Transverse colon (tissue), 4 donors: Measurements from ENCODE around the gene HSF5. TPM values are rescaled to one million over a fixed set of nuclear protein-coding genes. Genes with fewer than 3 reads are reported as not detected.
"Not testable (repeated sequence)": the region's sequence is repeated elsewhere in the genome, so short reads cannot be mapped to it uniquely, and the experiment has no call there.

Experiments
- DNase-seq: peaks from one replicate; pipeline ENCODE4 v3.0.0-alpha.2; 2019
- H3K27ac ChIP-seq, 4 donors: fragments of 200-600 bp; sonication (generic); 2 replicates each; pipeline ENCODE4 v1.5.1; 2016 to 2018; ENCODE audit warnings: inconsistent platforms in 4 of 4
- H3K27me3 ChIP-seq: fragments of 200-600 bp; sonication (generic); 2 replicates; pipeline ENCODE4 v1.5.1; 2017; ENCODE audit warnings: inconsistent platforms
- H3K36me3 ChIP-seq, 4 donors: fragments of 200-600 bp; sonication (generic); 2 replicates each; pipeline ENCODE4 v1.5.1; 2017 to 2019; ENCODE audit warnings: inconsistent platforms in 4 of 4
- H3K4me1 ChIP-seq, 4 donors: fragments of 200-600 bp; sonication (generic); 2 replicates each; pipeline ENCODE4 v1.5.1; 2017 to 2020; ENCODE audit warnings: inconsistent platforms in 4 of 4
- H3K4me3 ChIP-seq, 4 donors: fragments of 200-600 bp; sonication (generic); 1 replicate in 1 of 4; 2 replicates in 3 of 4; pipeline versions ENCODE4 v1.5.1 to v1.6.1; 2017 to 2019; ENCODE audit warnings: inconsistent platforms in 4 of 4
- H3K9me3 ChIP-seq, 2 donors: fragments of 200-600 bp; sonication (generic); 2 replicates each; pipeline ENCODE4 v1.5.1; 2017 to 2019; ENCODE audit warnings: inconsistent platforms in 2 of 2
- EP300 ChIP-seq: sonication (generic); formaldehyde crosslinking; IDR thresholded peaks from one replicate; pipeline ENCODE4 v1.6.1; 2017; ENCODE audit warnings: antibody characterized with exemption, low read depth
- POLR2A ChIP-seq: fragments of 450-650 bp; IDR thresholded peaks from one replicate; pipeline ENCODE4 v1.6.1; 2016; ENCODE audit warnings: antibody characterized with exemption, mild to moderate bottlenecking, moderate library complexity
- POLR2AphosphoS5 ChIP-seq, 3 donors: sonication (generic); formaldehyde crosslinking; IDR thresholded peaks; one replicate each; pipeline ENCODE4 v1.6.1; 2016; ENCODE audit warnings: antibody characterized with exemption in 3 of 3
- WGBS, 2 donors: methylation state at CpG; one replicate each; pipeline ENCODE4 v1.1.5; 2018; ENCODE audit warnings: low coverage in 1 of 2; 5-methylcytosine and 5-hydroxymethylcytosine counted together
- in situ Hi-C, 4 donors: fragments of 200-750 bp; cut with MboI; loops; one replicate each; pipeline versions ENCODE4 v1.15.0 to v1.15.1; 2017; ENCODE audit warnings: low sequenced_read_pairs in 3 of 4, low pct_ligation_motif_present in 1 of 4, low pct_unique_long_range_greater_than_20kb in 1 of 4
- intact Hi-C: fragments of 100-400 bp; cut with DNase I; formaldehyde crosslinking; loops from one replicate; pipeline ENCODE4 v1.15.1; 2023; ENCODE audit warnings: low total_unique reads
- total RNA-seq, 4 donors: library from RNA; depleted of rRNA; stranded (reverse); fragments of >200 nt; gene quantifications; one replicate each; pipeline ENCODE4 v1.1.0, GENCODE V29; 2016
- TF ChIP-seq, protein P1 (sequence below), 5 experiments: fragments of 200-600 bp in 3 of 5; fragments of 450-650 bp in 2 of 5; sonication (generic) in 3 of 5; IDR thresholded peaks; 1 replicate in 2 of 5; 2 replicates in 3 of 5; pipeline ENCODE4 v1.5.1; 2016 to 2017; ENCODE audit warnings: antibody characterized with exemption in 5 of 5, inconsistent platforms in 3 of 5, mild to moderate bottlenecking in 2 of 5, moderate library complexity in 1 of 5

HSF5 gene
- total RNA-seq, 4 donors from 2014 or later = 0.16 TPM; not detected in 3

DNA sequence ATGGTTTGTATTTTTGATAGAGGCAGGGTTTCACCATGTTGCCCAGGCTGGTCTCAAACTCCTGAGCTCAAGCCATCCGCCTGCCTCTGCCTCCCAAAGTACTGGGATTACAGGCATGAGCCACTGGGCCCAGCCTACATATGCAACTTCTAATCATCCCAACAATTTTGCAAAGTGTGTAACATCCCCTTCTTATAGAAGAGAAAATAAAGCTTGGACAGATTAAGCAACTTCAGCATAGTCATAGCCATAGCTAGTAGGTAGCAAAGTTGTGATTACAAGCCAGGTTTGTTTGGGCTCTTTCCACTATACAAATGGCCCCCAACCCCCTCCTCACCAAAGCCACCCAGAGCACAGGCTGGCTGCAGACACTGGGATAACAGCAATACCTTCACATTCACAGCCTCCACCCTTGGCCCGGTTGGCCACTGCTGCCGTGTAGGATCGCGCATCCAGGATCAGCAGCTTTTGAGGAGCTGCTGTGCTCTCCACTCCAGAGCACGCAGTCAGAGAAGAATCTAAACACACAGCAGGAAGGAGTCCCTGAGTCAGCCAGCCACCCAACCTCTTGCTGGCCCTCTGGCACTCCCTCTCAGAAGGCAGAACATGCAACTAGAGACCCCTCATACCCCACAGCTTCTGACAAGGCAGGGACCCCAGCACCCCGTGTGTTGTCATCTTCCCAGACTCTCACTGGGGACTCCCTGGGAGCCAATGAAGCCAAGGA, 18.3 kb upstream of the HSF5 start:
- intact Hi-C loops = no loop called here
- TF ChIP-seq POLR2AphosphoS5 (IDR thresholded peaks at IDR 0.05) (no peak), POLR2A (no peak), EP300 (no peak)
- TF ChIP-seq, protein P1, sequence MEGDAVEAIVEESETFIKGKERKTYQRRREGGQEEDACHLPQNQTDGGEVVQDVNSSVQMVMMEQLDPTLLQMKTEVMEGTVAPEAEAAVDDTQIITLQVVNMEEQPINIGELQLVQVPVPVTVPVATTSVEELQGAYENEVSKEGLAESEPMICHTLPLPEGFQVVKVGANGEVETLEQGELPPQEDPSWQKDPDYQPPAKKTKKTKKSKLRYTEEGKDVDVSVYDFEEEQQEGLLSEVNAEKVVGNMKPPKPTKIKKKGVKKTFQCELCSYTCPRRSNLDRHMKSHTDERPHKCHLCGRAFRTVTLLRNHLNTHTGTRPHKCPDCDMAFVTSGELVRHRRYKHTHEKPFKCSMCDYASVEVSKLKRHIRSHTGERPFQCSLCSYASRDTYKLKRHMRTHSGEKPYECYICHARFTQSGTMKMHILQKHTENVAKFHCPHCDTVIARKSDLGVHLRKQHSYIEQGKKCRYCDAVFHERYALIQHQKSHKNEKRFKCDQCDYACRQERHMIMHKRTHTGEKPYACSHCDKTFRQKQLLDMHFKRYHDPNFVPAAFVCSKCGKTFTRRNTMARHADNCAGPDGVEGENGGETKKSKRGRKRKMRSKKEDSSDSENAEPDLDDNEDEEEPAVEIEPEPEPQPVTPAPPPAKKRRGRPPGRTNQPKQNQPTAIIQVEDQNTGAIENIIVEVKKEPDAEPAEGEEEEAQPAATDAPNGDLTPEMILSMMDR (IDR thresholded peaks at IDR 0.05) = no peak
- Histone ChIP-seq H3K4me1 (no peaks in the 10 kb centered on the region), H3K36me3 (peaks cover 0 to 90% (median 45%) of the 10 kb centered on the region in 4 donors), H3K27me3 (no peaks in the 10 kb centered on the region), H3K27ac (no peak overlapping the region), H3K4me3 (no peak overlapping the region), H3K9me3 (no peaks in the 10 kb centered on the region)
- DNase-seq = no peak
- in situ Hi-C loops = no loop called here
- WGBS, 2 donors = 90% methylated on average over 7 of the region's 7 CpGs; no CpG with 5 or more reads in 1 of the 2 donors

DNA sequence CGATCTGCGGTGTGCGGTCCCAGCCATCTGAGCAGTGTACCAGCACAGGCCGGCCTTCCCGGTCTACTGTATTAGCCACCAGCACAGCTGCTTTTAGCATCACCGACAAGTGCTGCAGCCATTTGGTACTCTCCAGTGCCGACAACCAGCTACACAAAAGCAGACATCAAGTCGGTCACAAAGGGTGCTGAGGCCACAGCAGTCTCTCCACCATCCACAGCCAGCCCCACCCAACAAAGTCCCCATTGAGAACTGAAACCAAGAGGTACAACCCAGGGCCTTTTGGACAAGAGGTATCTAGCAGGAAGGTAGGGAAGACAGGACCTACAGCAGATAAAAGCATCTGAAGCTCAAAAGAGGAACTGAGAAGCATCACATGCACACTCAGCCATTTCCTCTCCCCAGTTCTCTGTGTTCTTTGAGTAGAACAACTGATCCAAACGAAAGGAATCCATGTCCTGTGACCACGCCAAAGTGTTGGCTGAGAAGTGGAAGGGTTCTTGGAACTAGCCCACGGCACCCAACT, 16.7 kb upstream of the HSF5 start:
- in situ Hi-C loops (no loop called here), intact Hi-C loops (no loop called here)
- Histone ChIP-seq H3K4me1 (no peaks in the 10 kb centered on the region), H3K9me3 (no peaks in the 10 kb centered on the region), H3K27ac (peak overlapping the region in 2 of 4 donors; percentile 49 to 50), H3K4me3 (no peak overlapping the region), H3K36me3 (peaks cover 0 to 91% (median 45%) of the 10 kb centered on the region in 4 donors), H3K27me3 (no peaks in the 10 kb centered on the region)
- WGBS, 2 donors = 80 to 82% methylated on average over 2 to 11 of the region's 11 CpGs
- peak; percentile 27 for DNase-seq
- TF ChIP-seq EP300 = no peak
- TF ChIP-seq, protein P1 (IDR thresholded peaks at IDR 0.05) = no peak
- no peak for TF ChIP-seq POLR2A
- TF ChIP-seq POLR2AphosphoS5 (IDR thresholded peaks at IDR 0.05) = no peak

DNA sequence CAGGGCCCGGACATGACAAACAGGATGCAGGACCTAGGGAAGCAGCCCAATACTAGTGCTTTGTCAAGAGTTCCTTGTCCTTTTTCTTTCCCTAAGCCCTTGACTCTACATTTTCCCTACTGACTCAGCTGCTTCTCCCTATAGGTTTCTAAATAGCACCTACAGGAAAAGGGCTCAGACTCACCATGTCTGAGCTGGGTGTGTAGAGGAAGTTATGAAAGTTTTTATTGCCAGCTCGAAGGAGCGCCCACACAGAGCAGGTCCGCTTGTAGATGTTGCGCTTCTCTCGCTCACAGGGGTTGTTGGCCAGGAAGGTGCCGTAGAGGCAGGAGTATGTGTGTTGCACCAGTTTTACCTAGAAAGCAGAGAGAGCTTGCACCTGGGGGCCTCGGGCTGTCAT, 15.7 kb upstream of the HSF5 start:
- H3K27ac ChIP-seq = no peak overlapping the region
- H3K36me3 ChIP-seq = peaks cover 0 to 86% (median 42%) of the 10 kb centered on the region in 4 donors
- intact Hi-C loops = no loop called here
- no peaks in the 10 kb centered on the region for H3K4me1 ChIP-seq
- no peaks in the 10 kb centered on the region for H3K9me3 ChIP-seq
- 33 to 88% methylated on average over 1 to 8 of the region's 8 CpGs for WGBS, 2 donors
- H3K4me3 ChIP-seq = no peak overlapping the region
- in situ Hi-C loops = no loop called here
- TF ChIP-seq EP300 = no peak
- TF ChIP-seq, protein P1 (IDR thresholded peaks at IDR 0.05) = no peak
- no peak for TF ChIP-seq POLR2A
- TF ChIP-seq POLR2AphosphoS5 (IDR thresholded peaks at IDR 0.05) = no peak
- DNase-seq = no peak
- H3K27me3 ChIP-seq = no peaks in the 10 kb centered on the region

DNA sequence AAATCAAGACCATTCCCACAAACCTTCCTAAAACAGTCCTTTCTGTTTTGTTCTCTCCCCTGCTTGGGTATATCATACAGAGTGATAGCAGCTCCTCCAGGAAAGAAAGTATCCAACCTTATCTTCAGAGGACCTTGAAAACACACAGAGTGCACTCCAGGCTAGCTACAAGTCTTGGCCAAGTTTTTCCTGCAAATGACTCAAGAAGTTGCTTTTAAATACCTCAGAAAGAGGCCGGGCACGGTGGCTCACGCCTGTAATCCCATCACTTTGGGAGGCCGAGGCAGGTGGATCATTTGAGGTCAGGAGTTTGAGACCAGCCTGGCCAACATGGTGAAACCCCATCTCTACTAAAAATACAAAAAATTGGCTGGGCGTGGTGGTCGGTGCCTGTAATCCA, 14.9 kb upstream of the HSF5 start:
- H3K36me3 ChIP-seq = peaks cover 0 to 79% (median 39%) of the 10 kb centered on the region in 4 donors
- H3K27me3 ChIP-seq, H3K9me3 ChIP-seq, intact Hi-C loops, in situ Hi-C loops, DNase-seq, H3K4me3 ChIP-seq, H3K27ac ChIP-seq, H3K4me1 ChIP-seq: not testable (repeated sequence)
- 93% methylated on average over 6 of the region's 6 CpGs; no CpG with 5 or more reads in 1 of the 2 donors for WGBS, 2 donors
